NAMALWA (cell line): Measurements from ENCODE around the gene CACNA2D3.
A peak's percentile ranks its signal among the peaks of the same experiment; 100 is the strongest.
"Not testable (repeated sequence)": the region's sequence is repeated elsewhere in the genome, so short reads cannot be mapped to it uniquely, and the experiment has no call there.

Experiments
- DNase-seq: peaks from one replicate; pipeline ENCODE4 v3.0.0-alpha.2; 2015; ENCODE audit warnings: low spot score

CACNA2D3 gene

GRCh38 chr3:54122324-54123002 lies at the start of gene CACNA2D3:
Gene CACNA2D3 (plus strand): TSS chr3:54122552.
- no peak for DNase-seq

GRCh38 chr3:54073386-54073785 lies 49.0 kb upstream of the CACNA2D3 start:
- no peak for DNase-seq

- no peak for DNase-seq
Observed at GRCh38 chr3:54079314-54079713, 43.0 kb upstream of the CACNA2D3 start.

GRCh38 chr3:54079730-54080325 lies 42.5 kb upstream of the CACNA2D3 start:
- no peak for DNase-seq

GRCh38 chr3:54083921-54084320 lies 38.4 kb upstream of the CACNA2D3 start:
- no peak for DNase-seq

- DNase-seq: no peak
Observed at GRCh38 chr3:54085936-54086335, 36.4 kb upstream of the CACNA2D3 start.

- DNase-seq: no peak
Observed at GRCh38 chr3:54086652-54087405, 35.5 kb upstream of the CACNA2D3 start.

- no peak for DNase-seq
Observed at GRCh38 chr3:54087581-54088410, 34.6 kb upstream of the CACNA2D3 start.

- no peak for DNase-seq
Observed at GRCh38 chr3:54093491-54094248, 28.7 kb upstream of the CACNA2D3 start.

- DNase-seq: no peak
Observed at GRCh38 chr3:54094926-54095325, 27.4 kb upstream of the CACNA2D3 start.

- no peak for DNase-seq
Observed at GRCh38 chr3:54099381-54099780, 23.0 kb upstream of the CACNA2D3 start.

GRCh38 chr3:54104084-54104483 lies 18.3 kb upstream of the CACNA2D3 start:
- no peak for DNase-seq

- DNase-seq: not testable (repeated sequence)
Observed at GRCh38 chr3:54116129-54116528, 6.2 kb upstream of the CACNA2D3 start.

- DNase-seq: peak; percentile 0
Observed at GRCh38 chr3:54120657-54121413, 1.5 kb upstream of the CACNA2D3 start.

GRCh38 chr3:54121414-54122323 lies 683 bp upstream of the CACNA2D3 start:
- DNase-seq: no peak

- no peak for DNase-seq
Observed at GRCh38 chr3:54123003-54123775, 837 bp downstream of the CACNA2D3 start.

- DNase-seq: no peak
Observed at GRCh38 chr3:54123776-54124196, 1.4 kb downstream of the CACNA2D3 start.

GRCh38 chr3:54125300-54125699 lies 2.9 kb downstream of the CACNA2D3 start:
- DNase-seq: no peak

GRCh38 chr3:54126551-54126950 lies 4.2 kb downstream of the CACNA2D3 start:
- DNase-seq: no peak
